ENCODE measurements around the gene PSORS1C1. TPM values are rescaled to one million over a fixed set of nuclear protein-coding genes. Genes with fewer than 3 reads are reported as not detected.

The PSORS1C1 gene
- total and polyA plus RNA-seq, 2 donors (not counting 1 experiment from before 2014, with no cell fraction given), result 0.40 to 0.66 TPM

DNA sequence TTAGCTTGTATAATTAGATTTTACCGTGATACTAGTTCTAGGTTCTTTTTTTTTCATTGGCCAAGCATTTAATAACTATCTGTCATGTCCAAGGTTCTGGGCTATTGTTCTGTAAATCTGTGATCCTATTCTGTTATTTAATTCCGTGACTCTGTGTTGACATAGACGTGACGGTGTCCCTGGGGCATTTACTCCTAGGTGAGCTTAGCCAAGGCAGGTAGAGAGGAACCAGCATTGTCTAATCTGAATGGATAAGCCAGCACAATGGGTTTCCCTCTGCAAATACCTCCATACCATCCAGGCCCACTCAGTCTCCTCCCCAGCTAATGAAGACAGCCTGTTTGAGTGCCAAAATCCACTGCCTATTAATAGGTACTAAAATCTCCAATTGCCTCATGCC is 14.5 kb downstream of the PSORS1C1 start:
- Histone ChIP-seq H3K79me2 (ENCODE audit: control insufficient read depth, insufficient read depth, low read length) (no peaks in the 10 kb centered on the region), H3K4me3 (replicated peaks in 1 of 4; ENCODE audit: control extremely low read depth in 1 of 4, insufficient read depth in 1 of 4, low read depth in 3 of 4, low read length in 4 of 4) (no peak overlapping the region), H4K20me1 (ENCODE audit: control insufficient read depth, extremely low read depth, insufficient read depth, low read length) (no peaks in the 10 kb centered on the region), H3K4me1 (ENCODE audit: control insufficient read depth, extremely low read depth, insufficient read depth, low read length) (peaks cover 2% of the 10 kb centered on the region), H3K9me3 (ENCODE audit: control insufficient read depth, insufficient read depth, low read depth, low read length) (no peaks in the 10 kb centered on the region), H3K27me3 (ENCODE audit: control insufficient read depth, insufficient read depth, low read length) (peaks cover 9% of the 10 kb centered on the region), H2AFZ (ENCODE audit: low read length) (no peak overlapping the region), H3K9ac (ENCODE audit: insufficient read depth, low read length) (no peak overlapping the region), H3K4me2 (ENCODE audit: extremely low read depth, insufficient read depth, low read length) (no peak overlapping the region), H3K36me3 (ENCODE audit: control insufficient read depth, insufficient read depth, low read length) (no peaks in the 10 kb centered on the region), H3K27ac (ENCODE audit: insufficient read depth, low read length) (no peak overlapping the region)
- DNase-seq (ENCODE audit: low read depth in 2 of 2), result no peak
- TF ChIP-seq, protein P1, sequence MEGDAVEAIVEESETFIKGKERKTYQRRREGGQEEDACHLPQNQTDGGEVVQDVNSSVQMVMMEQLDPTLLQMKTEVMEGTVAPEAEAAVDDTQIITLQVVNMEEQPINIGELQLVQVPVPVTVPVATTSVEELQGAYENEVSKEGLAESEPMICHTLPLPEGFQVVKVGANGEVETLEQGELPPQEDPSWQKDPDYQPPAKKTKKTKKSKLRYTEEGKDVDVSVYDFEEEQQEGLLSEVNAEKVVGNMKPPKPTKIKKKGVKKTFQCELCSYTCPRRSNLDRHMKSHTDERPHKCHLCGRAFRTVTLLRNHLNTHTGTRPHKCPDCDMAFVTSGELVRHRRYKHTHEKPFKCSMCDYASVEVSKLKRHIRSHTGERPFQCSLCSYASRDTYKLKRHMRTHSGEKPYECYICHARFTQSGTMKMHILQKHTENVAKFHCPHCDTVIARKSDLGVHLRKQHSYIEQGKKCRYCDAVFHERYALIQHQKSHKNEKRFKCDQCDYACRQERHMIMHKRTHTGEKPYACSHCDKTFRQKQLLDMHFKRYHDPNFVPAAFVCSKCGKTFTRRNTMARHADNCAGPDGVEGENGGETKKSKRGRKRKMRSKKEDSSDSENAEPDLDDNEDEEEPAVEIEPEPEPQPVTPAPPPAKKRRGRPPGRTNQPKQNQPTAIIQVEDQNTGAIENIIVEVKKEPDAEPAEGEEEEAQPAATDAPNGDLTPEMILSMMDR (conservative IDR thresholded peaks at IDR 0.05 in 1 of 2, IDR thresholded peaks at IDR 0.05 in 1 of 2; ENCODE audit: low read depth in 1 of 2, low read length in 2 of 2), result no peak
- TF ChIP-seq EZH2 (IDR thresholded peaks at IDR 0.05; ENCODE audit: low read length, missing control alignments), result no peak

DNA sequence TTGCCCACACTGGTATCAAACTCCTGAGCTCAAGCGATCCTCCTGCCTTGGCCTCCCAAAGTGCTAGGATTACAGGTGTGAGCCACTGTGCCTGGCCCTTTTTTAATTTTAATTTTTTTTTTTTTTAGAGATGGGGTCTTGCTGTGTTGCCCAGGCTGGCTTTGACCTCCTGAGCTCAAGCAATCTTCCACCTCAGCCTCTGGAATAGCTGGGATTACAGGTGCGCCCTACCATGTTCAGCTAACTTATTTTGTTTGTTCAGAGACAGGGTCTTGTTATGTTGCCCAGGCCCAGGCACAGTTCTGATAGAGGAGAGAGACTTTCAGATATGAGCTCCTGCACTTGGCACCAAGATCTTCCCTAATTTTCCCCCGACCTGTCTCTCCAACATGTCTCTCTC is 16.2 kb downstream of the PSORS1C1 start:
- Histone ChIP-seq H2AFZ (ENCODE audit: low read length) (no peak overlapping the region), H3K27ac (ENCODE audit: insufficient read depth, low read length) (no peak overlapping the region), H3K4me2 (ENCODE audit: extremely low read depth, insufficient read depth, low read length) (no peak overlapping the region), H4K20me1 (ENCODE audit: control insufficient read depth, extremely low read depth, insufficient read depth, low read length) (no peaks in the 10 kb centered on the region), H3K36me3 (ENCODE audit: control insufficient read depth, insufficient read depth, low read length) (no peaks in the 10 kb centered on the region), H3K4me3 (replicated peaks in 1 of 4; ENCODE audit: control extremely low read depth in 1 of 4, insufficient read depth in 1 of 4, low read depth in 3 of 4, low read length in 4 of 4) (no peak overlapping the region), H3K9me3 (ENCODE audit: control insufficient read depth, insufficient read depth, low read depth, low read length) (no peaks in the 10 kb centered on the region), H3K4me1 (ENCODE audit: control insufficient read depth, extremely low read depth, insufficient read depth, low read length) (peaks cover 2% of the 10 kb centered on the region), H3K27me3 (ENCODE audit: control insufficient read depth, insufficient read depth, low read length) (peaks cover 9% of the 10 kb centered on the region), H3K79me2 (ENCODE audit: control insufficient read depth, insufficient read depth, low read length) (no peaks in the 10 kb centered on the region), H3K9ac (ENCODE audit: insufficient read depth, low read length) (no peak overlapping the region)
- DNase-seq (ENCODE audit: low read depth in 2 of 2), result no peak
- TF ChIP-seq, protein P1 (conservative IDR thresholded peaks at IDR 0.05 in 1 of 2, IDR thresholded peaks at IDR 0.05 in 1 of 2; ENCODE audit: low read depth in 1 of 2, low read length in 2 of 2), result no peak
- TF ChIP-seq EZH2 (IDR thresholded peaks at IDR 0.05; ENCODE audit: low read length, missing control alignments), result no peak

DNA sequence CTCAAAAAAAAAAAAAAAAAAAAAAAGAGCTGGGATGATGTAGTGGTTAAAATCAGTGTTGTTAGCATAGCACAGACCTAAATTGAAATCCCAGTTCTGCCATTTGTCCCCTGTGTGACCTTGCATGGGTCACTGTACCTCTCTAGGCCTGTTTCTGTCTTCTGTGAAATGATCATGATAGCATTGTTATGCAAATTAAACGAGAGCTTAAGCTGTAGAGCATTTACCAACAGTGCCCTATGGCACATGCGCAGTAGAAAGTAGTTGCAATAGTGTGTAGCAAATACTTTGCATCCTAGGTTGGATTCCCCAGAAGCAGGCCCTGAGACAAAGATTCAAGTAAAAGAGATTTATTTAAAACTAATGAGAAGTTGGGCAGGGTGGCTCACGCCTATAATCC is 17.0 kb downstream of the PSORS1C1 start:
- Histone ChIP-seq H3K79me2 (ENCODE audit: control insufficient read depth, insufficient read depth, low read length) (no peaks in the 10 kb centered on the region), H3K27ac (ENCODE audit: insufficient read depth, low read length) (no peak overlapping the region), H3K27me3 (ENCODE audit: control insufficient read depth, insufficient read depth, low read length) (peaks cover 6% of the 10 kb centered on the region), H3K9ac (ENCODE audit: insufficient read depth, low read length) (no peak overlapping the region), H4K20me1 (ENCODE audit: control insufficient read depth, extremely low read depth, insufficient read depth, low read length) (no peaks in the 10 kb centered on the region), H3K4me2 (ENCODE audit: extremely low read depth, insufficient read depth, low read length) (no peak overlapping the region), H3K36me3 (ENCODE audit: control insufficient read depth, insufficient read depth, low read length) (no peaks in the 10 kb centered on the region), H3K4me3 (replicated peaks in 1 of 4; ENCODE audit: control extremely low read depth in 1 of 4, insufficient read depth in 1 of 4, low read depth in 3 of 4, low read length in 4 of 4) (no peak overlapping the region), H3K4me1 (ENCODE audit: control insufficient read depth, extremely low read depth, insufficient read depth, low read length) (no peaks in the 10 kb centered on the region), H3K9me3 (ENCODE audit: control insufficient read depth, insufficient read depth, low read depth, low read length) (no peaks in the 10 kb centered on the region), H2AFZ (ENCODE audit: low read length) (no peak overlapping the region)
- TF ChIP-seq EZH2 (IDR thresholded peaks at IDR 0.05; ENCODE audit: low read length, missing control alignments), result no peak
- TF ChIP-seq, protein P1 (conservative IDR thresholded peaks at IDR 0.05 in 1 of 2, IDR thresholded peaks at IDR 0.05 in 1 of 2; ENCODE audit: low read depth in 1 of 2, low read length in 2 of 2), result no peak
- no peak for DNase-seq (ENCODE audit: low read depth in 2 of 2)
